Activated CD4-positive, alpha-beta T cell treated with anti-CD3 and anti-CD28 coated beads for 48 hours (primary cell): ENCODE results near the gene GTPBP1.

Source experiments
- DNase-seq: peaks from one replicate; pipeline ENCODE4 v3.0.0-alpha.2; 2020

The GTPBP1 gene

DNA sequence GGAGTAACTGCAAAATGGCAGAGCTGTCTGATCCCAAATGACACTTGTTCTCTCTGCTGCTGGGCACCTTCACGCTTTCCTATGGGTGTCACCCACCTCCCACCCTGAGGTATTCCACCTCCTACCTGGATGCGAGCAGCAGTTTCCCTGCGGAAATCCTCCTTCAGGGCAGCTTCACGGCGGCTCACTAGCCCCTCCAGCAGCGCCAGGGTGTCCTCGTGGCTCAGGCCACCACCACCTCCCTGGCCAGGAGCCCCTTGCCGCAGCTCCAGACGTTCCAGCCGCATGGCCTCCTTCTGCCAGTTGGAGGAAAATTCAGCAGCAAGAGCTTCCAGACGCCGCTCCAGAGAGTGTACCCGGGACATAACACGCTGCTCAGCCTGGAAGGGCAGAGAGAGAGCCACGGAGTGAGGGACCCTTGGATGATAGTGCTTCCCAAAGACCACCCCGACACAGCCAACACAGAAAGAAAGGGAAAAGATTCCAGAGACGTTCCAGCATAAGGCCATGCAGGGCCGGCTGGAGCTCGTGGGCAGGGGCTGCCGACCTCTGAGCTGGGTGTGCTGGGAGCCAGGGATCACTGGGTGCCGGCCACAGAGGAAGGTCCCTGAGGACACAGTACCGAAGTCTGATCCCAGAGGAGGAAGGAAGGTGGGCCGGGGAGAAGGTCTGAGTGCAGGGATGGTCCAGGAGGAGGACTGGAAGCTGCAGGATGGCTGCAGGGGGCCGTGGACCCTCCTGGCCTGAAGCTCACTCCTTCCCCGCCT is 36.6 kb downstream of the GTPBP1 start:
- no peak for DNase-seq

DNA sequence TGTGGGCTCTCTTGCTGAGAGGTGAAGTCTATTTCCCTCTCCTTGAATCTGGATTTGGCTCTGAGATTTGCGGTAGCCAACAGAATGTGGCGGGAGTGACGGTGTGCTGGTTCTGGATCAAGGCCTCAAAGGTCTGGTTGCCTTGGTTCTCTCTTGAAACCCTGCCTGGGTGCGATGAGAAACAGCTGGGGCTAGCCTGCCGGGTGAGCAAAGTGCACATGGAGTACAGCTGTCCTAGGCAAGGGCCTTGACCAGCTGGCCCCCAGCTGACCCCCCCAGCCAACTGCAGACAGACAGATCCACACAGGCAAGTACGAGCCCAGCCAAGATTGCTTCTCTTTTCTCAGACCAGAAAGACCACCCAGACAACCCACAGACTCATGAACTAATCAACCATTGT is 39.2 kb downstream of the GTPBP1 start:
- DNase-seq = no peak

DNA sequence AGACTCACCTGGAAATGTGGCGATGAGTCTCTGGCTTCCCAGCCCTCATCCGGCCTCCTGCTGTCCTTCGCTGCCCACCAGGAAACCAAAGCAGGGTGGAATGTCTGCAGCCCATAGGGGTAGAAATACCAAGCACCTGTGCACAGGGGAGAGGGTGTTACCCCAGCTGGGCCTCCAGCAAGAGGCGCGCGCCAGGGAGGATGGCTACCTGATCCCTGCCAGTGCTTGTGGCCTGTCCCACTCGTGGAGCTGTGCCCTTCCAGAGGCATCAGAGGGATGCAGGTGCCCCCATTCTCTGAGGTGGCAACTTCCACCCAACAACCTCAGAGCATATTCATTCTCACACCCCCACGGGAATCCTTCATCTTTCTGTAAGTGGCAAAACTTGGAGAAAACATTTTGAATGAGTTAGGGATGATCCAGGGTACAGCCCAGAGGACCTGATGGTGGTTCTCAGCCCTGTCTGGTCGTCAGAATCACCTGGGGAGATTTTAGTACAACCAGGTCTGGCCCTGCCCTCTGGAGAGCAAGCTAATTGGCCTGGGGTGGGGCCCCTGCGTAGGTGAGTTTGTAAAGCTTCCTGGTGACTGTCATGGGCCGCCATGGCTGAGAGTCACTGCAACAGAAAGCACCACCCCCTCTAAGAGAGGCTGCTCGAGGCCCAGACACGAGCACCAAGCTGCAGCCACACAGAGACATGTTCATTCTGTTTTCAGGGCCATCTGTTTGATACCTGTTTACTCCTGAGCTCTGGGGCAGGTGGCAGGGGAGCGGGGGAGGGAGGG is 40.1 kb downstream of the GTPBP1 start:
- no peak for DNase-seq

GRCh38 chr22:38748487-38749136 is 42.9 kb downstream of the GTPBP1 start:
- DNase-seq = no peak

- no peak for DNase-seq
Observed at GRCh38 chr22:38750104-38750503, 44.4 kb downstream of the GTPBP1 start.

GRCh38 chr22:38750638-38751037 is 44.9 kb downstream of the GTPBP1 start:
- DNase-seq = no peak

DNA sequence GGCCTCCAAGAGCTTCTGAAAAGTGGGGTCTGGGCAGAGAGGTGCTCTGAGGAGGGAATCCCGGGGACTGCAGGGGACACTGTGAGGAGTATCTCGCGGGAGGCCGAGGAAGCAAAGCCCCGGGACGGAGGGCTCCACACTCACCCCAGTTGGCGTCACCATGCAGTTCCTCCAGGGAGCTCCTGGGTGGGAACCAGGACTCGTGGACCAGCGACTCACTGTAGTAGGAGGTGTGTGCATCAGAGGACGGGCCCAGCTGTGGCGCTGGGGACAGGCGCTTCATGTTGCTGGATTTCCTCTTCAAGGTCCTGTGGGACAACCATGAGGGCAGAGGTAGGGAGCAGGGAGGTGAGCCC is 45.3 kb downstream of the GTPBP1 start:
- DNase-seq = no peak

- DNase-seq = peak; percentile 80
Observed at GRCh38 chr22:38751422-38752346, 45.9 kb downstream of the GTPBP1 start.

DNA sequence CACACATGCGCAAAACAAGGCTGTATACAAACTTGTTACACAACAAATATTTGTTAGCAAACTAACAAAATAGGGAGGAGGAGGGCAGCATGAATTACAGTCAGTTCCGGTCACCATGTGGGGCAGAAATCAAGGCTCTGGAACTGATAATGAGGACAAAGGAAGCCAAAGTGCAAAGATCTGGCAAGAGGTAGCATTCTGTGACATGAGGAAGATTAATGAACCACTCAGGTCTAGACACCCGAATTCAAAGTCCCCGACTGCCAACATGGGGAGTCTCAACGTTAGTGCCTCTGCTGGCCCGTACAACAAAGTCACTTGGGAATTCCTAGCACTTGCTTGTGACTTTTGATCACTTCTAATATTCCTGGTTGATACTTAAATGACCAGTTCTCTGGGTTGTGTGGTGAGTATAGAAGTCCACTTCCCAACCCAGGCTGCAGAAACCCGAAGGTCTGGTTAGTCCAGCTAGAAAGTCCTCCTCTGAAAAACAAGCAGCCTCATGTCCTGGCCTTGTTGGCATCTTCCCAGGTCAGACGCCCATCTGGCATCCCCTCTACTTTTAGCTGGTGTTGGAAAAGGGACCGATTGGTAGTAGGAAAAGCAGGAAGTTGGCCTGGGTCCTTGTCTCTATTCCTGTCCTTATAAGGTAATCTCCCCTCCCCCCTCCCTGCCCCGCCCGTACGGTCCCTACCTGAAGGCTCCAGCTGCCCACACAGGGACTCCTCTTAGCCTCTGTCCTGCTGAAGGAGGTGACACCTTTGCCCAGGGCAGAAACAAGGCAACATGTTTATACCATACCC is 48.4 kb downstream of the GTPBP1 start:
- DNase-seq = peak; percentile 40

GRCh38 chr22:38754751-38755154 is 49.0 kb downstream of the GTPBP1 start:
- DNase-seq = peak; percentile 53

DNA sequence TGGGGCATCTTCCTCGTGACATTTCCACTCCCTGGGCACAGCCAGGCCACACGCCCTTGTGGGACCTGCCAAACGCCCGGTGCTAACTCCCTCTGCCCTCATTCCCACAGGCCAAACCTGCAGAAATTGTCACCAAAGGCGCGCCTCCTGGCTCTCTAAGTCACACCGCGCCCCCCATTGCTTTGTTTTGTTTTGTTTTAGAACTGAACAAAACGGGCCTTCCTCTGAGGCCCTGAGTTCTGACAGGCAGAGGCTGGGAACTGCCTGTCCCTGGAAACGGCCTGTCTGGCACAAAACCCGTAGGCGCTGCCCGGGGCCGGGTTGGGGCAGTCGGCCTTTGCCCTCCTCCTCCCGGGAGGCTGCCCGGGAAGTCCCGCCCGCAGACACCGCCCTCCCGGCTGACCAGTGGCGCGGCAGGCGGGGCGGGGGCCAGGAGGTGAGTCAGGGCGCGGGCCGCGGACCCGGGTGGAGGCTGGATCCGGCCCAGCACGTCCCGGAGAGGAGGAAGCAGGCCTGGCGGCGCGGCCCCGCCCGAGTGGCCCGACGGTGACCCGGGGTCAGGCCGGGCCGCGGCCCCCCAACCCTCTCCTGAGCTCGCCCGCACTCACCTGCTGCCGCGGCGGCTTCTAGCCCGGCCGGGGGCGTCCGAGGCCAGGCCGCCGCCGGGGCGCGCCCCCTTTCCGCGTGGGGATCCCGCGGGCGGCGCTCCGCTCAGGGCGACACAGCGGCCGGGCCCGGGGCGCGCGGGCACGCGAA is 49.6 kb downstream of the GTPBP1 start:
- DNase-seq = peak; percentile 61

DNA sequence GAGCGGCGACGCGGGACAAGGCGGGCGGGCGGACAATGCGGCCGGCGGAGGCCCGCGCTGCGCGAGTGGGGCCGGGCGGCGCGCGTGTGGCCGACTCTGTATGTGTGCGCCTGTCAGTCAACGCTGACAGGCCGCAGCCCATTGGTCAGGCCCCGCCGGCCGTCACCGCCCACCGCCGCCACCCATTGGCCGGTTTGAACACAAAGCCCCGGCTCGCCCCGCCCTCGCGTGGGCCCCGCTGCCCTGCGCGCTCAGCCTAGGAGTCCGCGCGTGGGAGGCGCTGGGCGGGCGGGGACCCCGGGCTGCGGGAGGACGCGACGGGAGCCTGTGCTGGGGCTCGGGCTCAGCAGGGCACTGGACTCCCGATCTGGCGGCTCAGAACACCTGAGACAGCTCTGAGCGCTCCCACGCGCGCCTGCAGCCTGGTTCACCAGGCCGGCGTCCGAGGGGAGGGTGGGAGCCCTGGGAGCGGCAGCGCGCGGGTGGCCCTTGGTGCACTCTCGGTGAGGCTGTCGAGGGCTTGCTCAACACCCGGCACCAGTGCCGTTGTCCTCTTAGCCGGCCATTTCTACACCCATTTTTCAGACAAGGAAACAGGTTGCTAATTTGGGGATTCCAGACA is 50.3 kb downstream of the GTPBP1 start, which contains the start of gene SUN2:
SUN2 (minus strand) TSS at position 88 of the 622 bp plus-strand sequence. CDS start 3,370 bp downstream, outside the sequence.
- DNase-seq = peak; percentile 95

DNA sequence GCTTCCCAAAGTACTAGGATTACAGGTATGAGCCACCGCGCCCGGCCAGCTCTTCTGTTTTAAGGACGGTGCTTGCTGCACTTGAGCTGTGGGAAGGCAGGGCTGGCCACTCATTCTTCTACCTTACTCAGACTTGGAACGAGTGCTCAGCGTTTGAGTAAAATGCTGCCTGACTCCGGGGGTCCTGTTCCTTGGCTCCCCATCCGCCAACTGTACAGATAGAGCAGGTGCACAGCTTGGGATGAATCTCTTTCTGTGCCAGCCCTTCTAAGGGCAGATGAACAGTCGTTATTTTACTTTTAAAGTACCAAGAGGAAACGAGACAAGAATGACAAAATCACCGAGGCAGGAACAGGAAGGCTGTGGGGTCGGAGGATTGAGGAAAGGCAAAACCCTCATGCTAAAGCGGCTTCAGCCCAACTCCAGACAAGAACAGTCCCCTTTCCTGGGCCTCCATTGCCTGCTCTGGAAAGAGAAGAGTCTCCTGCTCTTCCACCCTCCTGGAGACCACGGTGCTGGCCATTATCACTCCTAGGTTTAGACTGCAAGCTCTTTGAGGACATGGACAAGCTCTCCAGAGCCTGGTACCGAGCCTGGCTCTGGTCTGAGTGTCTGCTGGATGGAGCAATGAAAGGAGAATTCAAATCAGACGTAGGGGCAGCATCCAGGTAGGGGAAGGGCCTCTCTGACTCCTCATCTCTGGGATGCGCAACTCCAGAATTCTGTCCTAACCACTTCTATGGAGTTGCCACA is 51.1 kb downstream of the GTPBP1 start:
- peak; percentile 55 for DNase-seq

GRCh38 chr22:38757464-38757757 is 51.7 kb downstream of the GTPBP1 start:
- no peak for DNase-seq

- DNase-seq = peak; percentile 84
Observed at GRCh38 chr22:38758276-38758945, 52.7 kb downstream of the GTPBP1 start.

DNA sequence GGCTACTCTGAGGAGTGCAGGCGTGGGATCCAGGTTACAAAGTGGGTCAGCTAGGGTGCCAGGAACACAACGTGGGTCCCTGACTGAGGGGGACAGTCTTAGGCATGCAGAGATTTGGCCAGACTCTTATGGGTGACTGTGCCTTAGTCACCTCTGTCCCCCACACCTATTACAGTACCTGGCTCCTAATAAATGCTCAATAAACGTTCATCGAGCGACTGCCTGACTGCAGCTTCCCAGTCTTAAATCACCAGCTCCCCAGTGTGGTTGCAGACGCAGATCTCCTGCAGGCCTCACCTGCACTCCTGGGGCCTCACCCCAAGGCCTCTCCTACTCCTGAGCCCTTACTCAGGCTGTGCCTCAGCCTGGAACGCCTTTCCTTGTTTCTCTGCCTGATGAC is 53.3 kb downstream of the GTPBP1 start:
- DNase-seq = no peak

DNA sequence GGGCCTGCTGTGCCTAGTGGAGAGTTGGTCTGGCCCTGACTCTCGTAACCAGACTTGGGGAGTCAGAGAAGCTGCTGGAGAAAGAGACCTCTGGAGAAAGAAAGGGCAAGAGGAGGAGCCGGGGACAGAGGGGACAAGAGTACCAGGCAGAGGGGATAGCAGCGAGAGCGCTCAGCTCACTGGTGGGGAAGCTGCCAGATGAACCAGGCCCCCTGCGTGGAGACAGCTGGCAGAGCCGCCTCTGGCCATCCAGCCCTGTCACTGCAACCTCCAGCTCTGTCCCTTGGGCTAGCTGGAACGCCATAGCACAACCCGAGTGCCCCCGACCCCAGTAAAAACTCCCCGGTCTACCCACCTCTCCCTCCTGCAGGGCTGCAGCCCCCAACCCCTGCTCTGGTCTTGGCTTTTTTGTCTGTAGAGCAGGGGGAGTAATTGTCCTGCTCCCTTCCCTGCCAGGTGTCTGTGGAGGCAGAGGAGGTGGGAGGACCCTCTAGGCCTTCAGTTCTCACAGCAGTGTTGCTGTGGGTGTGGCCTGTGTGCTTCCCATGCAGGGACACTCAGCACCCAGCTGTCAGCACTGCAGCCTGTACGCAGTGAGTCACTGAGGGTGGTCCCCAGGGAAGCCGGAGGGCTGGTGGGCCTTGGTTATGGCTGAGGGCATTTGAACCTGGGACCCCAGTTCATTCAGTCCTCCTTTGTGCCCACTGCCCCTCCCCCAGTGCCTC is 54.9 kb downstream of the GTPBP1 start:
- no peak for DNase-seq
